GM08714 (cell line): ENCODE data around the gene ITSN1.

Experiments
- H3K4me3 ChIP-seq: fragments of 200-500 bp; sonication (Bioruptor generic); 2 replicates; pipeline ENCODE4 v1.5.1; 2014; ENCODE audit warnings: mild to moderate bottlenecking, low read length, inconsistent platforms
- ZNF274 ChIP-seq: IDR thresholded peaks from 2 replicates; pipeline ENCODE4 v1.6.1; 2012; ENCODE audit warnings: mild to moderate bottlenecking, low read depth, low read length

The ITSN1 gene

DNA sequence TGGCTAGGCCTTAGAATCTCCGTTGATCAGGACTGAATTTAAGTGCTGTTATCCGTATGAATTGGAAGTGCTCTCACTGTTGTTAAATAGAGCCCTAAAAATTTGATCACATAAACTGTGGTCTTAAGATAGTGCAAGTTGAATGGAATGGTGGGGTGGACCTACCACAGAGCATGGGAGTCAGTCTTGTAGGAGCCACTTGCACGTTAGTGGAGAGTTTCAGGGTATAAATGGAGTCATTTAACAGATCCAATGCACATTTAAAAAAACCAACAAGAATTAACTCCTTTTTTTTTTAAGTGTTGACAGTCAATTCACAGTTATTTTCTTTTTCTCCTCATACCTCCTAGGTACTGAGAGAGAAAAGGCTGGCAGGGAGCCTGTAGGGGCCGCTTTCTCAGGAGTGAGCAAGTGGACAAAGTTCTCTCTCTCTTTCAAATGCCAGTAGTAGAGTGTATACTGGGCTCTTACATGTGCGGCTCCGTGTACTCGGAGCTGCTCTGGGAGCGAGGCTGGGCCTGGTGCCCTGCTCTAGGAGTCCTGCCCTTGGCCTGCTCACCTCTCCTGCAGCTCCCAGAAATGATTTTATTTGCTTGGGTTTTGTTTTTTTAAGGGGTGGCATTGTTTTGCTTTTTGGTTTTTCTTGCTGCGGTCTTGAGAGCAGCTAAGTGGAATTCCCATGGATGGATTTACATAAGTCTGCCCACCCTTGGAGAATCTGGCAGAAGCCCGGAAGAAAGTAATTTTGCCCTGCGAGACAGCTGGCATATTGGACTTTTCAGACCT lies 182.0 kb downstream of the ITSN1 start:
- no peak for TF ChIP-seq ZNF274
- no peak overlapping the region for H3K4me3 ChIP-seq

GRCh38 chr21:33825419-33825818 lies 183.1 kb downstream of the ITSN1 start:
- H3K4me3 ChIP-seq: no peak overlapping the region
- TF ChIP-seq ZNF274: no peak

- TF ChIP-seq ZNF274: no peak
Measured at GRCh38 chr21:33825915-33826314, 183.6 kb downstream of the ITSN1 start.

DNA sequence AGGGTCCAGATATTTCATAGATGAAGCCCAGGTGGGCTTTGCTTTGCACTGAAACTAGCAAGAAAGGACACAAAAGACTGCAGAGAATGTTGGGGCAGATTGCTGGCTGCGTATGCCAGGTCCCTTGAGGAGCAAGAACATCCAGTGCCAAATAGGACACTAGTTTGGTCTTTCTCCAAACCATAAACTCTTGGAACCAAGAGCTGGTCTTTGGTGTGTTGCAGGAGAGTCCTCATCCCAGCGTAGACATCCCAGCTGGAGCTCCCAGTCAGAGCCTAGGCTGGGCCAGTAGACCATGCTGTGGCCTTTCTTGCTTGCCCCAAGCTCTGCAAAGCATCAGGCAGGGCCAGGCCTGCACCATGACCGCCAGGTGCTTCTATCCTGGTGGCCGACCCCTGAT lies 185.8 kb downstream of the ITSN1 start:
- no peak for TF ChIP-seq ZNF274
- H3K4me3 ChIP-seq: no peak overlapping the region

More at GRCh38 chr21:33825915-33826314, 183.6 kb downstream of the ITSN1 start:
- no peak overlapping the region for H3K4me3 ChIP-seq

DNA sequence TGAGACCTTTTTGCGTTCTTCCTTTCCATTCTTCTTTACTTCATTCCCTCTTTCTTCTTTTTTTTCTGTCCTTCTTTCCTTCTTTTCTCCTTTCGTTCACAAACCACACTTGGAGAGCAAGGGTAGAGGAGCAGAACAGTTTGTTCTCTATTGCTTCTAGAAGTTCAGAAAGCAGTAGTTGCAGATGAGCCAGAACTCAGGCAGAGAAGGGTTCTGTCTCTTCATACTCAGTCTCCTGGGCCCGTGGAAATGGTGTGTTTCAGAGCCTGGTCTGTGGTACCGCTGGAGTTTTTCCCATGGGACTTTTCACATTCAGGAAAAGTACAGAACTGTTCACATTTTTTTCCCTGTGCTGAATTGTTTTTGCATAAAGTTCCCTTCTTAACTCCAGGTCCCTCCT lies 186.3 kb downstream of the ITSN1 start:
- H3K4me3 ChIP-seq: no peak overlapping the region
- no peak for TF ChIP-seq ZNF274

DNA sequence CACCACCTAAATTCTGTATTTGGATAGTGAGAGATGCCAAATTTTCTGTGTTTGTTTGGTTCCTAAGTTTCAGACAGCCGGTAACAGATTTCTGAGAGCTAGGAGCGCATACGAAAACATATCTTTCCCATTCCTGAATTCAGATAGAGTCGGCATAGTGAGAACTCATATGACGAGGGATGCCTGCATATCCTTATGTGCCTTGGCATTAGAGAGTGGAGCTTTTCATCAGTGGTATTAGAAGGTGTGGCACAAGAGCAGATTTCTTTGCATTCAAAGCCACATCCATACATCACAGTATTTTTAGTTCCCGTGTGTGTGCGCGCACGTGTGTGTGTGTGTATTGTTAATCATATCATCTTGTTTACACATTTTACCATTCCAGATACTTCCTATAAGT lies 187.5 kb downstream of the ITSN1 start:
- TF ChIP-seq ZNF274: no peak
- H3K4me3 ChIP-seq: no peak overlapping the region

DNA sequence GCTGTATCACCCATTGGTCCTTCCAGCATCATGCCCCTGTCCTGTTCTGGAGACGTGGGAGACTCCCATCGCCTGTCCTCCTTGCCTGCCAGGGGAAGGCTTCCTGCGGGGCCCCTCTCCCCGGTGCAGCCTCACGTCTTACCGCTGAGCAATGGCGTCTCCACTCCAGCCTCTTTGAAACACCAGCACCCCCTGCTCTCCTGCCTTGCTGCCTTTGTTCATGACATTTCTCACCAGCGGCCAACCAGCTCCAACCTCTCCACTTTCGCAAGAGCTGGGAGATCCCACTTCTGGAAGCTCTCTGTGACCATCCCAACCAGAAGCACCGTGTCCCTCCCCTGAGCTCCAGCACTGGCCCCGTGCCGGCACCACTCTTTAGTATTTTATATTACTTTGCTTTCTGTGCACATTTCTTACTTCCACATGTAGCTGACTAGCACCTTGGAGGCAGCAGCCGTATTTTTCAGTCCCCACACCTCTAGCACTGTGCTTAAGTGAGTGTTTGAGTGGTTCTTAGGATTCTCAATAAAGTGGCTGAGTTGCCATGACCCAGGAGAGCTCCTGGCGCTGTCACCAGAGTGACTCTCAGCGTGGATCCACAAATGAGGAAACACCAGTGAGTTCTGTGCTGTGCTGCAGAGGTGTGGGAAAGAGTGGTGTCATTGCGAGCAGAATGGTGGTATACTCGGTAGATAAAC lies 189.8 kb downstream of the ITSN1 start:
- H3K4me3 ChIP-seq: no peak overlapping the region
- no peak for TF ChIP-seq ZNF274

GRCh38 chr21:33834801-33835500 lies 192.7 kb downstream of the ITSN1 start:
- H3K4me3 ChIP-seq: no peak overlapping the region
- TF ChIP-seq ZNF274: no peak

GRCh38 chr21:33835920-33836319 lies 193.6 kb downstream of the ITSN1 start:
- TF ChIP-seq ZNF274: no peak

GRCh38 chr21:33836408-33836807 lies 194.1 kb downstream of the ITSN1 start:
- TF ChIP-seq ZNF274: no peak
- no peak overlapping the region for H3K4me3 ChIP-seq

More at GRCh38 chr21:33835920-33836319, 193.6 kb downstream of the ITSN1 start:
- no peak overlapping the region for H3K4me3 ChIP-seq

DNA sequence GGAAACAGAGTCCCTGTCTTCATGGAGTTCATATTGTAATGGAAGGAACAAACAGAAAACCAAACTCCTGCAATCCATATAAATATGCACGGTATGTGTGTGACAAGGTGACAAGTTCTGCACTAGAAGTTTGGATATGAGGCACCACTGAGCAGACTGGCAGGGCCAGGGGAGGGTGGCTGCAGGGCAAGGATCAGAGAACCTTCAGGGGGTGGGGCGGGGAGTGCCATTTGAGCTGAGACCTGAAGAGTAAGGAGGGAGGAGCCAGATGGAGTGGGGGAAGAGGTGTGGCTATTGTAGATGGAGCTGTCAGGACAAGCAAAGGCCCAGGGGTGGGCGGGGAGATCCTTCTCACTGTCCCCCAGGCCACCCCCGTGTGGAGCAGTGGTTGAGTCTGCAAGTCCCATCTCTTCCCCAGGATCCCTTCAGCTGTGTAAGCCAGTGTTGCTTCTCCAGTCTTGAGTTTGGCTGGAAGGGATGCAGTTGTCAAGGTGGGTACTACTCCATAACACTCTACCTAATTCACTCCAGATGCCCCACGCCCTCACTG lies 196.9 kb downstream of the ITSN1 start:
- no peak for TF ChIP-seq ZNF274
- H3K4me3 ChIP-seq: no peak overlapping the region

DNA sequence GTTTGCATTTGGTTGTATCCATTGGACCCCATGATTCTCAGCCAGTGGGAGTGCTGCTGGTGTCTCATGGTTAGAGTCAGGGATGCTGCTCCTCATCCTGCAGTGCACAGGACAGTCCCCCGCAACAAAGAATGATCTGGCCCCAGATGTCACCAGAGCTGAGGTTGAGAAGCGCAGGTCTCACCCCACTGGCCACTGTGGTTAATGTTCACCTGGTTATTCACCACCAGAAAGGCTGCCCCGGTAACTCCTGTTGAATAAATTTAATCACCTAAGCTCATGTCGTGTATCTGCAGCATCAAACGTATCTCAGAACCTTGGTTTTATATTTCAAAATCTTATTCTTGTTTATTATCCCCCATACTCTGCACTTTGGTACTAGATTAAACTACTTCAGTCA lies 197.5 kb downstream of the ITSN1 start:
- H3K4me3 ChIP-seq: no peak overlapping the region
- no peak for TF ChIP-seq ZNF274

DNA sequence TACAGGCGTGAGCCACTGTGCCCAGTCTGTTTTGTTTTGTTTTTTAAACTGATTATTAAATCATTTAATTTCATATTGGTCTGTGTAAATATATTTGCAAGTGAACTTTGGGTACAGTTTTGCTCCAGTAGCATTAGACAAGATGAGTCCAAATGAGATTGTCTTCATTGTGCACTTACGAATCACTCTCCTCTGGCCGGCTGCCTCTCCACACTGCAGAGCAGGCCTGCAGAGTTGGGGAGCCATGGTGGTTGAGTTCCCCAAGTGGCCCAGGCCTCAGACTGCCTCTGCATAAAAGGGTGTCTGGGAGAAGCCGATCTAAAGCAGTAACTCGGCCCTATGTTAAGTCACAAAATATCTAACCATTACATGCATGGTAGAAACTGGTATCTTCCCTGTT lies 198.5 kb downstream of the ITSN1 start:
- no peak overlapping the region for H3K4me3 ChIP-seq
- TF ChIP-seq ZNF274: no peak

DNA sequence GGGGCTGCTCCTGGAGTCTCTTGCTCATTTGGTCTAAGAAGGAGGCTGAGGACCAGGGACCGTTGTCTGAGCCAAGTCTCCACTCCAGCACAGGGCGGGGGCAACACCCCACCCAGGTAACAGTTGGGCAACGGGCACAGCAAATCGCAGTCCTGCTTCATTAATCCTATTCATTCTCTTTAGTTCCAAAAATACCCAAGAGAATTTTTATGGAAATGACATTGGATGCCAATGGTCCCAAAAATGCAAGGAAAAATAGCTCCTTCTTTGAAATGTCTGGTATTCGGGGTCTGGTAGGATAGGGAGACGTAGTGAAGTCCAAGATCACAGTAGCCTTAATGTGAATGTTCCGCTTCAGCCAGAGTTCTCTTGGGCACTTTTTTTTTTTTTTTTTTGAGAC lies 199.3 kb downstream of the ITSN1 start:
- no peak for TF ChIP-seq ZNF274
- no peak overlapping the region for H3K4me3 ChIP-seq
